Stimulated activated CD8-positive, alpha-beta memory T cell treated with anti-CD3 and anti-CD28 coated beads, Interleukin-2, amount 100 ng/mL, for 48 hours (primary cell): ENCODE data around the gene CDC42EP2.

ENCODE experiments used
- DNase-seq, 2 donors: peaks; one replicate each; pipeline ENCODE4 v3.0.0-alpha.2; 2020; ENCODE audit warnings: low read depth in 2 of 2

Gene CDC42EP2

DNA sequence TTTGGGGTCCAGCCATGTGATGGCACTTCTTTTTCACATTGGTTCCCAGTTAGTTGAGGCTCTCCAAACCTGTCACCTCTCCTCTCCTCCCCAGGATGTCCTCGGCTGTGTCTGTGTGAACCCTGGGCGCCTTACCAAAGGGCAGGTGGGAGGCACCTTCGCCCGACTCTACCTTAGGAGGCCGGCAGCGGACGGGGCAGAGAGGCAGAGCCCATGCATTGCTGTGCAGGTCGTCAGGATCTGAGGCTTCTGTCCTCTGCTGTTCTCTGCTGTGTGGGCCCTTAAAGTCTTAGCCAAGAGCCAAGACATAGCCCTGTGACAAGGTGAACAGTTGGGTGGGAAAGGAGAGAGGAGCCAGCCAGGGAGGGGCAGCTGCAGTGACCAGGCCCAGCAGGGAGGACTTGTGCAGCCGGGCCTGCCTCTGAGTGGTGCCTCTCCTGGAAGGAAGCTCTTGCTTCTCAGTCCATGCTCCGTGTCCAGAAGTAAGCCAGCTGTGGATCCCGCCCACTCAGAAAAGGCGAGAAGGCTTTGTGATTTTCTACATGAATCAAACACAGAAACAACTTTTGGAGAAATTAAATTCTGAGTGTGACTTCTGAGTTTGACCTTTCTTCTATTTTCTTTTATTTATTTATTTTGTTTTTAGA is 17.5 kb upstream of the CDC42EP2 start:
- no peak for DNase-seq

DNA sequence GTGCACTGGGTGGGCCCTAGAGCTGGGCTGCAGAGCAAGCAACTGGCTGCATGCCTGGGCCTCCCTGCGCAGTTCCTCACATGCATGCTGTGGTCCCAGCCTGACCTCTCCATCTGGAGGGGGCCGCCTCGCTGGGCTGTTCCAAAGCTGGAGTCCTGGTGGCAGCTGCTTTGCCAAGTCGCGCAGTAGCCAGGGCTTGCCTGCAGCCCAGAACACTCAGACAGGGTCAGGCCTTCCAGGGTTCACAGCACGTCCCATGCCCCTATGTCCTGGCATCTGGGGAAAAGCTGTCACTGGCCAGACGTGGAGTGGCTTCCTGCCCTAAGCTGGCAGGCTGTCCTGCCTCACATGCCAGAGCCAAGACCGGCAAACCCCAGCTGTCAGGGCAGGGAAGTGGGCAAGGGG is 16.5 kb upstream of the CDC42EP2 start:
- DNase-seq, result no peak

- no peak for DNase-seq
These were observed 15.9 kb upstream of the CDC42EP2 start for GRCh38 chr11:65298655-65299179.

GRCh38 chr11:65300621-65301275 is 13.9 kb upstream of the CDC42EP2 start:
- DNase-seq, result no peak

- no peak for DNase-seq
These were observed 13.0 kb upstream of the CDC42EP2 start for GRCh38 chr11:65301491-65302329.

- no peak for DNase-seq
These were observed 11.1 kb upstream of the CDC42EP2 start for GRCh38 chr11:65303555-65303954.

GRCh38 chr11:65304110-65304509 is 10.6 kb upstream of the CDC42EP2 start:
- no peak for DNase-seq

DNA sequence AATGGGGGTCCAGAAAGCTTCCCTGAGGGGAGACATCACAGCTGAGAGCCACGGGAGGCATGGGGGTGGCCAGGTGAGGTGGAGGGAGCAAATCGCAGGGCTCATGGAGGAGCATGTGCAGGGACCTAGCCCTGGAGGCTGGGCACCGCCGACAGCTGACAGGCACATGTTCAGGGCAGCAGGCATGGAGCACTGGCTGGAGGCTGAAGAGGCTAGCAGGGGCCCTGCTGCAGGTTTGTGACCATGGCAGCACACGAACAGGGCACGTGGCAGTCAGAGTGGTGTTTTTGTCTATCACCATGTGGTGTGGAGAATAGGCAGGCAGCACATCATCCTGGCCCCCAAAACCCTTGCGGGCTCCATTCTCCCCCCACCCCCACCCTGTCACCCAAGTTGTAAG is 10.1 kb upstream of the CDC42EP2 start:
- no peak for DNase-seq

- DNase-seq, result no peak
These were observed 9.0 kb upstream of the CDC42EP2 start for GRCh38 chr11:65305501-65306268.

GRCh38 chr11:65307298-65308229 is 7.1 kb upstream of the CDC42EP2 start:
- DNase-seq, result no peak

DNA sequence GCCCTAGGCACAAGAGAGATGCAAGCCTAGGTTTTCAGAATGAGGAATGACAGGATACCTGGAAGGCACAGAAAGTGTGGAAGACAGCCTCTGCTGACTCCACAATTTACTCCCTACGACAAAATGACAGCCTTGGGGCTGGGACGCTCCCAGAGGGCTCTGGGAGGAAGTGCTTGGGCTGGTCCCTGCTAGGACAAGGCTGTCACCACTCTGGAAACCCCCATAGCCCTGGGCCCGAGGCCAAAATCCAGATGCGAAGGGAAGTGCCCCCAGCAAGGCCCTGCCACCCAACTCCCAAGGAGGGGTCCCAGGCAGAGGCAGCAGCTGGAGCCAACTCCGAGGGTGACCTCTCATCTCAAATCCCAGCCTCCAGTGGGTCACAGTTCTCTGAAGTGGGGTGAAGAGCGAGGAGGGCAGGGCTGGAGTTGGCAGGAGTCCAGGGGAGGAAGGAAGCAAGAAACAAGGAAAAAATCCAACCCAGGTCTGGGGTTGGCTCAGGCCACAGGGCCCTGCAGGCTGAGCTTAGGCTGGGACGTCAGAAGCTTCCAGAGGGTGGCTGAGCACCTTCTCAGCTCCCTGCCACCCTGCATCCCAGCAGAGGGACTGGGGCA is 6.3 kb upstream of the CDC42EP2 start:
- no peak for DNase-seq

- DNase-seq, result no peak
These were observed 5.7 kb upstream of the CDC42EP2 start for GRCh38 chr11:65309006-65309405.

DNA sequence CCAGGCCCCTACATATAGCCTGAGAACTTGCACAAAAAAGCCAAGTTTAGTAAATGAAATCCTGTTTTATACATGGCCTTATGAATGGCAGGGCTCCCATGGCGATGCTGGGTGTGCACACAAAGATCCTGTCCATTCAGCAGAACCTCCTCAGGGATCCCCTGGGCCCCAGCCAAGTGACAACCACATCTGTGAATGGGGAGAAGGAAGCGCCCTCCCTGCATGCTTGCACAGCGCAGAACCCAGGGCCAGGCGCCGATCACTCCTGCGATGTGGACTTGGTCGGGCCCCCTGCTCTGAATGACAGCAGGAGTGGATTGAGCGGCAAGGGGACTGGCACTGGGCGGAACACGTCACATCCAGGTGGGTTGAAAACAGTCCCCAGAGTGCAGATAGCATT is 4.5 kb upstream of the CDC42EP2 start:
- no peak for DNase-seq

GRCh38 chr11:65310736-65311135 is 3.9 kb upstream of the CDC42EP2 start:
- no peak for DNase-seq

GRCh38 chr11:65311170-65311678 is 3.4 kb upstream of the CDC42EP2 start:
- no peak for DNase-seq

DNA sequence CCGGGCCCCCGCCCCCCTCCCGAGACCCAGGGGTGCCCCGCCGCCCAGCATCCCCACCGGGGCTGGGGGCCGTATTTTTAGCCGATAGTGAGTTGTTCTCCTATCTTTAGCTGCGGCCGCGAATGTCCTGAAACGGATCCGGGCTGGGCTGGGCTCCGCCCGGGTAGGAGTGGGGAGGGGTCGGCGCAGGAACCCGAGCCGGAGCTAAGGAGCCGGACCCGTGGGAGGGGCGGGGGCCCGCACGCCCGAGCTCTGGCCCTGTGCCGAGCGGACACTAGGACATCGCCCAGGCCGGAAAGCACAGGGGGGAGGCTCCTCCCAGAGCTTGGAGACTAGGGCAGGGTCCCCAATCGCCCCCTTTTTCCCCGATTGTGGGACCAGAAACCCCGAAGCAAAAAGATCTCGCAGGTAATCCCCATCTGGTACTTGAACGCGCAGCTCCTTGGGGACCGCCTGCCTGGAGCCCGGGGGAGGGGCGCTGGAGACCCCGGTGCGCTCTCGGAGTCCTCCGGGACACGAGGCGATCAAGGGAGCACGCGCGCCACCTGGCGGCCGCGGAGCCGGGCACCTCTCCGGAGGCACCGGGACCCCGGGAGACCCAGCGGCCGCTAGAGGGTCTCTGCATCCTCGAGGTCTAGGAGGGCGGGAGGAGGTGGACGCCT is 669 bp downstream of the CDC42EP2 start:
- DNase-seq, result peak; percentile 75 to 78

- DNase-seq, result no peak
These were observed 1.2 kb downstream of the CDC42EP2 start for GRCh38 chr11:65315866-65316226.

DNA sequence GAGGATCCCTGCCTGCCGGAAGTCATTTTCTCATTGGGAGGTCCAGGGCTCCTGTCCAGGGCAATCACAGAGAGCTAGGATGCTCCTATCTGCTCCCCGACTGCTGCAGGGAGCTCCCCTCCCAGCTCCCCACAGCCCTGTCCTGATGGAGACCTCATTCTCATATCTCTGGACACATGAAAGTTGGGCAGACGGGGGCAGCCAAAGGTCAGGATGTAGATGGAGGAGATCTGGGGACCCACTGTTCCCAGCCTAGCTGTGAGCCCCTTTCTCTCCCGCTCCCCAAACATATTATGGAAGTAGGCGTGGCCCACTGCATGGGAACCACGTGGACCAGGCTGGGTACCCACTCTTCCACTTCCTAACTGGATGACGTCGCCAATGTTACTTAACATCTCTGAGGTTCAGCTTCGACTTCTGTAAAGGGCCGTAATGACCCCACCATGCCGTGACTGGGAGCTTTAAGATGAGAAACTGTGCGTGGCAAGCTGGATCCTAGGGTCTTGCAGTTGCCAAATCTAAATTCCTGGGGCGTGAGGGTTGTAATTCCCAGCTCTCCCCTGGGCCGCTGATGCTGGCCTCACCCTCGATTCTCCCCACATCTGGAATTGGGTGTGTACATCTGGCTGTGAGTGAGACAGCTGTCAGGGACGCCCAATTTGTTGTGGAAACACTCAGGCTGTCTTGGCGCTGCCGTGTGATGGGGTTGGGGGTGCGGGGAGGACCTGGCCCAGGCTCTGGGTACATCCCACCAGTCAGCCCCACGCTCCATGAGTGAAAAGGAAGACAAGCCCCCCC is 1.8 kb downstream of the CDC42EP2 start:
- DNase-seq, result no peak
